ENCODE results near the gene TMPRSS6.

Gene TMPRSS6

DNA sequence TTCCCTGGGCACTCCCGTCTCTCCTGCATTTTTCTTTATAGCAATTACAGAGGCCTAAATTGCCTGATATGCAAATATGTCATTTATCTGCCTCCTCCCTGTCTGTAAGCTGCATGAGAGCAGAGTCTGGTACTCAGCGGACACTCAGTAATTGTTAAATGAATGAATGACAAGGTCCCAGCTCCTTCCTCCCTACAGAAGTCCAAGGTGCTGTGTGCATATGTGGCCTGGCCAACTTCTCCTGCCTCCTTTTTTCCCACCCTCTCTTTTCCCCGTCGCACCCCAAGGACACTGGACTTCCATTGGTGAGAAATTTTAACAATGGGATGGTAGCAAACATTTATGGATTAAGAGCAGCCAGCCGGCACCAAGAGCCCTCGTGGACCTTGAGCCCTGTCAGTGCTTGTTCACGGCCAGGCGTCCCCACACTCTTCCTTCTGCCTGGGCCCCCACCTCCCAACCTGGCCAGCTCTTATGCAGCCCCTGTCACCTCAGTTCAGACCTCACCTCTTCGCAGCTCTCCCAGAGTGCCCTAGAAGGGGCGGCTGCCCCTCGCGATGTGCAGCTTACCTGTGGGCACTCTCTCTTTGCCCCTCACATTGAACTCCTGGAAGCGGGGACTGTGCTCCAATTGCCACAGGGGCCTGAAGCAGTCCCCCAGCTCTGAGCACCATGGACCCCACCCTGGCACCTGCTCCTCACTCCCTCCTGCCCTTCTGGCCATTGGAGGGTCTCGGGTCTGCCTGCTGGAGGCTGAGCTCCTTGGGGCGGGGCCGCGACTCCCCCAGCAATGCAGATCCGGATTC lies 1.5 kb downstream of the TMPRSS6 start:
- no peak for TF ChIP-seq CTCF (IDR thresholded peaks at IDR 0.05; ENCODE audit: low read depth, low read length, missing control alignments)
- DNase-seq (ENCODE audit: extremely low read depth, low read depth) = no peak
- H3K4me3 ChIP-seq (replicated peaks; ENCODE audit: low read depth, low read length) = no peak overlapping the region

DNA sequence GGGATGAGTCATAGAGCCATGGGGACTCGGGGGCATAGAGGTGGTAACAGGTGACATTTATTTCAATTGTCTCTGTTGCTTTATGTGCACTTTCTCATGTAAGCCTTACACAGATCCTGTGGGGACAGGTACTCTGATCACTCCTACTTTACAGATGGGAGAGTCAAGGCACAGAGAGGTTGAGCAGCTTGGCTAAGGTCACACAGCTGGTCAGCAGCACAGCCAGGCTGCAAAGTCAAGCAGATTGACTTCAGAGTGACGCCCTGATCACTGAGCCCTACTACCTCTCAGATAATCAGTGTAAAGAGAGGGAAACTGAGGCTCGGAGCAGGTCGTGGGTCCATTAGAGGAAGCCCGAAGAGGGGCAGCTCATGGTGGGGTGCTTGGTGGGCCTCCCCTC lies 3.5 kb downstream of the TMPRSS6 start:
- H3K4me3 ChIP-seq (replicated peaks; ENCODE audit: low read depth, low read length) = no peak overlapping the region
- TF ChIP-seq CTCF (IDR thresholded peaks at IDR 0.05; ENCODE audit: low read depth, low read length, missing control alignments) = no peak
- DNase-seq (ENCODE audit: extremely low read depth, low read depth) = no peak

DNA sequence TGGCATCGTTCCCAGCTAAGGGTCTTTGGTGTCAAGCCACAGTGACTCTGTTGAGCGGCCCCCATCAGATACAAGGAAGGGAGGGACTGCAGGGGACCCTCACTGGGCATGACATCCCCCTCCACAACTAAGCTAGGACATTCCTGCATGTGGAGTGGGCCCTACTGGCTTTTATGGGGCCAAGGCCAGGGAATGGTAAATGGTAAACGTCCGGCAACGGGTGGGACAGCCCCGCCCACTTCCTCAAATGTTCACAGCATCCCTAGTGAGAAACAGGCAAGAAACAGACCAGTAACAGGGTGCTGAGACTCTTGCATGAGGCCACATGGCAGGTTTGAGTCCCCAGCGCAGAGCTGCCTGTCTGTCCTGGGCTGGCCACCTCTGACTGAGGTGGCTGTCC lies 4.4 kb downstream of the TMPRSS6 start:
- no peak overlapping the region for H3K4me3 ChIP-seq (replicated peaks; ENCODE audit: low read depth, low read length)
- no peak for DNase-seq (ENCODE audit: extremely low read depth, low read depth)
- TF ChIP-seq CTCF (IDR thresholded peaks at IDR 0.05; ENCODE audit: low read depth, low read length, missing control alignments) = no peak

GRCh38 chr22:37103656-37104452 lies 5.7 kb downstream of the TMPRSS6 start:
- no peak overlapping the region for H3K4me3 ChIP-seq (replicated peaks; ENCODE audit: low read depth, low read length)
- TF ChIP-seq CTCF (IDR thresholded peaks at IDR 0.05; ENCODE audit: low read depth, low read length, missing control alignments) = no peak
- no peak for DNase-seq (ENCODE audit: extremely low read depth, low read depth)

DNA sequence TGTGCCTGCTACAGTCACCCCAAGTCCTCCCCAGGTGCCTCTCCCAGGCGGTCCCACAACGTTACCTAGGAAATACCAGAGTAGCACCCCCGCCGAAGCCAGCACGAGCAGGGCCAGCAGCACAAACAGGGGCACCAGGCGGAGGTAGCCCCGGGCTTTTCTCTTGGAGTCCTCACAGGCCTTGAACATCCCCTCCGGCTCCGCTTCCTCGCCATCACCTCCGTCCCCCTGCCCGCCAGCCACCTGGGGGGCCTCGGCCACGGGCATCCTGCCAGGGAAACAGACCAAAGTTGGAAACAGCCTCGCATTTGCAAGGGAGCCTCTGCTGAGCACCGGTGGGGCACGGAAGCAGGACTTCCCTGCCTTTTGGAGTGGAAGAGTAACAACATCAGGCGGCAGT lies 6.4 kb downstream of the TMPRSS6 start:
- H3K4me3 ChIP-seq (replicated peaks; ENCODE audit: low read depth, low read length) = no peak overlapping the region
- no peak for DNase-seq (ENCODE audit: extremely low read depth, low read depth)
- TF ChIP-seq CTCF (IDR thresholded peaks at IDR 0.05; ENCODE audit: low read depth, low read length, missing control alignments) = no peak

DNA sequence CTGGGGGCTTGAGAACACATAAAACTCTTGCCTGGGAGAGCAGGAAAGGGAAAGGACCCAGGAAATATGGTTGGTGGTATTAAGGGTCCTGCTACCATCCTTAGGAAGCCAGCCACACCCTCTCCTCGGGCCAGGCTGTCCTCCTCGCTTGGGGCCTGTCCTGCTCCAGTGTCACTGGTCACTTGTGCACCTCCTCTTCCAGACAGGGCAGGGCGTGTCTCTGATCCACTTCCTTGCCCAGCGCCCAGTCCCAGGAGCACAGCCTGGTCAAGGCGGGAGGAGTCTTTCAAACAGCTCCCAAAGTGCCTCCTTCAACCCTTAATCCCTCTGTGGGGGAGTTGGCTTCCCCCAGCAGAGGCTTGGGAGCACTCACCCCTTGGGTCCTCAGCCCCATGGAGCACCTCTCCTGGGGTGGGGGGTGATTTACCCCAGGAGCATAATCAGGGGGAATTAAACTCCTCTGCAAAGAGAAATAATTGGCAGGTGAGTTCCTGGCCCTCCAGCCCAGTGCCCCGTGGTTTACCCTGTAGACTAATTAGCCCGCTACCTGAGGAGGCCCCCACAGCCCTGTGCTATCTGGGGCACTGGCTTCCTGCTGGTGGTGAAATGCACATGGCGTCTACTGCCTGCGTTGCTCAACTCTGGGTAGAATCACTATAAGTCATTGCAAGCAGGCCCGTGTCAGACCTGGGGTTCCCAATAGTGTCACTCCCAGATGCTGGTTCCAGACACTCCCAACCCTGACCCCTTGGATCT lies 8.0 kb downstream of the TMPRSS6 start:
- DNase-seq (ENCODE audit: extremely low read depth, low read depth) = no peak
- no peak overlapping the region for H3K4me3 ChIP-seq (replicated peaks; ENCODE audit: low read depth, low read length)
- TF ChIP-seq CTCF (IDR thresholded peaks at IDR 0.05; ENCODE audit: low read depth, low read length, missing control alignments) = no peak
